Peyer's patch (tissue), 4 donors: ENCODE data around the gene AUTS2. TPM values are rescaled to one million over a fixed set of nuclear protein-coding genes. Genes with fewer than 3 reads are reported as not detected.
A peak's percentile ranks its signal among the peaks of the same experiment; 100 is the strongest.

Experiments used
- DNase-seq, 3 donors: peaks; one replicate each; pipeline ENCODE4 v3.0.0-alpha.2; 2017 to 2019
- H3K27ac ChIP-seq, 4 donors: fragments of 200-600 bp; sonication (generic); one replicate each; pipeline ENCODE4 v1.5.1; 2016 to 2019
- H3K27me3 ChIP-seq, 2 donors: fragments of 200-600 bp; sonication (generic); one replicate each; pipeline ENCODE4 v1.5.1; 2019
- H3K36me3 ChIP-seq, 3 donors: fragments of 200-600 bp; sonication (generic); one replicate each; pipeline ENCODE4 v1.5.1; 2016 to 2019
- H3K4me1 ChIP-seq, 4 donors: fragments of 200-600 bp; sonication (generic); one replicate each; pipeline ENCODE4 v1.5.1; 2016 to 2019
- H3K4me3 ChIP-seq, 4 donors: fragments of 200-600 bp; sonication (generic); 1 replicate in 3 of 4; 2 replicates in 1 of 4; pipeline ENCODE4 v1.5.1; 2016 to 2019; ENCODE audit warnings: mild to moderate bottlenecking in 1 of 4
- H3K9me3 ChIP-seq, 4 donors: fragments of 200-600 bp; sonication (generic); one replicate each; pipeline ENCODE4 v1.5.1; 2016 to 2019; ENCODE audit warnings: mild to moderate bottlenecking in 1 of 4
- POLR2A ChIP-seq, 2 donors: fragments of 450-650 bp; IDR thresholded peaks; one replicate each; pipeline ENCODE4 v1.5.1; 2017; ENCODE audit warnings: antibody characterized with exemption in 2 of 2, mild to moderate bottlenecking in 2 of 2, moderate library complexity in 2 of 2
- total RNA-seq, 4 donors: library from RNA; depleted of rRNA; stranded (reverse); fragments of >200 nt; gene quantifications; one replicate each; pipeline ENCODE4 v1.1.0, GENCODE V29; 2016
- TF ChIP-seq, protein P1 (sequence below), 6 experiments: fragments of 450-650 bp in 4 of 6; fragments of 200-600 bp in 2 of 6; sonication (generic) in 1 of 6; IDR thresholded peaks; one replicate each; pipeline ENCODE4 v1.5.1; 2017 to 2019; ENCODE audit warnings: antibody characterized with exemption in 6 of 6, mild to moderate bottlenecking in 3 of 6, moderate library complexity in 1 of 6

AUTS2 gene
- total RNA-seq, 4 donors from 2014 or later = 55.9 to 90.0 (median 72.6) TPM

DNA sequence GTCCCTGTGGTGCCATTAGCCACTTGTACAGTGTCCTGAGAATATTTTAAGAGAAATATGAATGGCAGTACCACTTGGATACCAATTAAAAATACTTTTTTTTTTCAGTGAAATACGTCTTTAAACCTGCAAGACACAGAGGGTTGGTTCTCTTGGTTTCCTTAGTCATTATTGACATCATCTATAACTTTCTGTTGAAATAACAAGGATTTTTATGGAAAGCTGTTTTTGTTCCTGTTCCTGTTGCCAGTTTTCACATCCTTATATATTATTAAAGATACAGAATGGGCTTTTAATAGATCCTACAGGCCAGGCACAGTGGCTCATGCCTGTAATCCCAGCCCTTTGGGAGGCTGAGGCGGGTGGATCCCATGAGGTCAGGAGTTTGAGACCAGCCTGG is 579.9 kb downstream of the AUTS2 start:
- Histone ChIP-seq H3K4me3 (no peak overlapping the region), H3K9me3 (no peaks in the 10 kb centered on the region), H3K4me1 (no peaks in the 10 kb centered on the region), H3K36me3 (no peaks in the 10 kb centered on the region), H3K27ac (no peak overlapping the region), H3K27me3 (no peaks in the 10 kb centered on the region)
- no peak for TF ChIP-seq POLR2A (IDR thresholded peaks at IDR 0.05)
- TF ChIP-seq, protein P1, sequence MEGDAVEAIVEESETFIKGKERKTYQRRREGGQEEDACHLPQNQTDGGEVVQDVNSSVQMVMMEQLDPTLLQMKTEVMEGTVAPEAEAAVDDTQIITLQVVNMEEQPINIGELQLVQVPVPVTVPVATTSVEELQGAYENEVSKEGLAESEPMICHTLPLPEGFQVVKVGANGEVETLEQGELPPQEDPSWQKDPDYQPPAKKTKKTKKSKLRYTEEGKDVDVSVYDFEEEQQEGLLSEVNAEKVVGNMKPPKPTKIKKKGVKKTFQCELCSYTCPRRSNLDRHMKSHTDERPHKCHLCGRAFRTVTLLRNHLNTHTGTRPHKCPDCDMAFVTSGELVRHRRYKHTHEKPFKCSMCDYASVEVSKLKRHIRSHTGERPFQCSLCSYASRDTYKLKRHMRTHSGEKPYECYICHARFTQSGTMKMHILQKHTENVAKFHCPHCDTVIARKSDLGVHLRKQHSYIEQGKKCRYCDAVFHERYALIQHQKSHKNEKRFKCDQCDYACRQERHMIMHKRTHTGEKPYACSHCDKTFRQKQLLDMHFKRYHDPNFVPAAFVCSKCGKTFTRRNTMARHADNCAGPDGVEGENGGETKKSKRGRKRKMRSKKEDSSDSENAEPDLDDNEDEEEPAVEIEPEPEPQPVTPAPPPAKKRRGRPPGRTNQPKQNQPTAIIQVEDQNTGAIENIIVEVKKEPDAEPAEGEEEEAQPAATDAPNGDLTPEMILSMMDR (IDR thresholded peaks at IDR 0.05) = no peak
- DNase-seq = no peak

DNA sequence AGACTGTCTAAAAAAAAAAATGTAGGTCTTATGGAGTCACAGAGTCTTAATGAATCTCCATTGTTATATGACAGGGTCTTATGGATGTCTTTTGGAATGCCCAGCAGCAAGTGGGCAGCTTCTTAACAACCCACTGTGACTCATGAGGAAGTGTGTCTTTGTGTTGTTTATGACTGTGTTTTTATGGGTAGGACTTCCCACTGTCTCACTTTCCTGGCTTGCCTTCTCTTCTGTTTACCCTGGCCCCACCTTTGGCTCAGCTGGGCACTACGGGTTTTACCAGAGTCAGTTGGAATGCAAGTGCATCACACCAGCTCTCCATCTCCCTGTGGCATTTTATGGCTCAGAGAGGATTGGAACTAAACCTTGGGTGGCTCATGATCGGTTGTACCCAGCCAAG is 580.5 kb downstream of the AUTS2 start:
- H3K9me3 ChIP-seq = no peaks in the 10 kb centered on the region
- no peak overlapping the region for H3K27ac ChIP-seq
- H3K27me3 ChIP-seq = no peaks in the 10 kb centered on the region
- no peaks in the 10 kb centered on the region for H3K36me3 ChIP-seq
- no peaks in the 10 kb centered on the region for H3K4me1 ChIP-seq
- no peak overlapping the region for H3K4me3 ChIP-seq
- no peak for TF ChIP-seq POLR2A (IDR thresholded peaks at IDR 0.05)
- TF ChIP-seq, protein P1 (IDR thresholded peaks at IDR 0.05) = no peak
- peak in 2 of 3 donors; percentile 63 to 73 for DNase-seq

DNA sequence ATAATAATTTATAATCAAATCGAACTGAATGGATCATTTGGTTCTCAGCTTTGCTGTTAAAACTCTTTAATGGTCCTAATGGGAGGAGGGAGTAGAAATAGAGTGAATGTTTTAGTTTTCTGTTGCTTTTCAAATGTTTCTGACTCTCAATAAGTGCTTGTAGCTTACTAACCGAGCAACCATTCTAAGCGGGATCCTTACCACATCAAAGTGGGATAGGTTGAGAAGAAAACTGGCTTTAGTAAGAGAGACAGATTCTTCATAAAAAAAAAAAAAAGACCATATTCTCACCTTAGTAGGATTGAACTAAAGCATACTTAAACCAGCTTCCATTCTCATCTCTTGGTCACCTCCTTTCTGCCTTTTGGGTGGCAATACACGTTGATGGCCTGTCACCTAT is 584.2 kb downstream of the AUTS2 start:
- Histone ChIP-seq H3K27ac (no peak overlapping the region), H3K4me3 (no peak overlapping the region), H3K9me3 (no peaks in the 10 kb centered on the region), H3K36me3 (no peaks in the 10 kb centered on the region), H3K27me3 (no peaks in the 10 kb centered on the region), H3K4me1 (no peaks in the 10 kb centered on the region)
- DNase-seq = no peak
- TF ChIP-seq POLR2A (IDR thresholded peaks at IDR 0.05) = no peak
- TF ChIP-seq, protein P1 (IDR thresholded peaks at IDR 0.05) = no peak

DNA sequence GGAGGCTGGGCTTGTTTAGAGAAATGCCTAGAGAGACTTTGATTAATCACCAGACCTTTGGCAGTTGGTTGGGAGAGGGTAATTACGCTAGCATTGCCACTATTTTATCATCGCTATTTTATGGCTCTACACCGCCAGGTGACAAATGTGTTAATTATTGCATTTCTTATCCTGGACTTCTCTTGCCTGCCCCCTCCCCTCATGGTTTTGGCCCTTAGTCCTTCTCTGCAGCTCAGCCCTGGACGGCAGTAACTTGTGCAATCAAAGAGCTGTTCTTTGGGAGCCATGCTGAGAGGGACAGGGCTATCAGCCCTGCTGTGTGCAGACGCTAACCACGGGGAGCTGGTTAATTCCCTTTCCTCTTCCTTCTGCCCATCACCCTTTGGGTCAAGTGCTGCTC is 585.0 kb downstream of the AUTS2 start:
- Histone ChIP-seq H3K4me3 (no peak overlapping the region), H3K9me3 (no peaks in the 10 kb centered on the region), H3K27me3 (no peaks in the 10 kb centered on the region), H3K27ac (no peak overlapping the region), H3K4me1 (no peaks in the 10 kb centered on the region), H3K36me3 (no peaks in the 10 kb centered on the region)
- TF ChIP-seq, protein P1 (IDR thresholded peaks at IDR 0.05) = no peak
- no peak for TF ChIP-seq POLR2A (IDR thresholded peaks at IDR 0.05)
- peak in 2 of 3 donors; percentile 49 to 55 for DNase-seq

DNA sequence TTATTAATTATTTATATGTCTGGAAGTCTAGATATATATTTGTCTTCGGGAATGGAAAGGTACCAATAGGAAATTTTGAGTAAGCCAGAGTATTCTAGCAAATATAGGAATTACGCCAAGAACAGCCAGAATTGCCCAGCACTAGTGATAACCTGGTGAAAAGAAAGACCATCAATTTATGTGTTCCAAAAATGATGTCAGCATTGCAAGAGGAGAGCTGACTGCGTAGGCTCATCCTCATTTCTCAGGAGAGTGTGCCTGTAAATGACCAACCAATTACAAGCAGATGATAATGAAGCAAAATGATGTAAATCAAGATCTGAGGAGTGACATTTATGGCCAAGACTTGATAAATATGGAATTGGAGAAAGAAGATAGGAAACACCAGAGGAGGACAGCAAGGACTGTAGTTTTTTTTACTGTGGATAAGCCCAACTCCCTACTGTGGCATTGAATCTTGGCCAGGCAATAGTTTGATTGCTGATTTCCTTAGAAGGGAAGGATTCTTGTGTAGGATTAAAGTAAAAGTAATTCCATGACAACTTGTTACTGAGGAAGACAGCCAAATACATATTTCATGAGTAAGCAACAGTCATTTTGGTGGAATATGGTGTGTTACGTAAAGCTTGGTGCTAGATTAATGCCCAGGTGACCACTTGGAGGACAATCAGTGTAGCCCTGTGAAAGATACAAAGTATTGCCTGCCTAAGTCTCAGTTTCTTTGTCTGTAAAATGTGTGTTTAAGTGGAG is 590.8 kb downstream of the AUTS2 start:
- TF ChIP-seq, protein P1 (IDR thresholded peaks at IDR 0.05) = no peak
- no peak for TF ChIP-seq POLR2A (IDR thresholded peaks at IDR 0.05)
- Histone ChIP-seq H3K4me3 (no peak overlapping the region), H3K27me3 (no peaks in the 10 kb centered on the region), H3K27ac (no peak overlapping the region), H3K9me3 (no peaks in the 10 kb centered on the region), H3K4me1 (no peaks in the 10 kb centered on the region), H3K36me3 (no peaks in the 10 kb centered on the region)
- DNase-seq = no peak
